DOHH2 (cell line): ENCODE data around the gene ALDH1L1.

Source experiments
- H3F3A ChIP-seq: fragments of 200-600 bp; sonication (generic), shearing (Covaris generic); 2 replicates; pipeline ENCODE4 v1.6.0; 2016; ENCODE audit warnings: antibody characterized with exemption, mild to moderate bottlenecking; ENCODE audit not compliant: control insufficient read depth, insufficient read depth
- H3K27ac ChIP-seq: fragments of 200-600 bp; sonication (generic); 2 replicates; pipeline ENCODE4 v1.5.1; 2014; ENCODE audit warnings: low read depth, mild to moderate bottlenecking, low read length, moderate library complexity
- H3K27me3 ChIP-seq: fragments of 200-600 bp; sonication (generic); 2 replicates; pipeline ENCODE4 v1.6.1; 2014; ENCODE audit warnings: mild to moderate bottlenecking, low read length, mixed read lengths; ENCODE audit not compliant: control insufficient read depth
- H3K36me3 ChIP-seq: fragments of 200-600 bp; sonication (generic); 2 replicates; pipeline ENCODE4 v1.6.1; 2014; ENCODE audit warnings: mild to moderate bottlenecking, low read length, moderate library complexity, mixed read lengths; ENCODE audit not compliant: control insufficient read depth
- H3K4me1 ChIP-seq: fragments of 200-600 bp; sonication (generic); 2 replicates; pipeline ENCODE4 v1.6.1; 2014; ENCODE audit warnings: mild to moderate bottlenecking, low read length, mixed read lengths; ENCODE audit not compliant: control insufficient read depth
- H3K4me2 ChIP-seq: fragments of 200-600 bp; sonication (generic); 2 replicates; pipeline ENCODE4 v1.6.0; 2014; ENCODE audit warnings: mild to moderate bottlenecking, low read length, moderate library complexity
- H3K4me3 ChIP-seq: fragments of 200-600 bp; sonication (generic); 2 replicates; pipeline ENCODE4 v1.5.1; 2014; ENCODE audit warnings: mild to moderate bottlenecking, low read length, mixed read lengths
- H3K79me2 ChIP-seq: fragments of 200-600 bp; sonication (generic); 2 replicates; pipeline ENCODE4 v1.6.1; 2014; ENCODE audit warnings: mild to moderate bottlenecking, low read length, mixed read lengths; ENCODE audit not compliant: control insufficient read depth
- H3K9me2 ChIP-seq: fragments of 200-600 bp; sonication (generic); replicated peaks from 2 replicates; pipeline ENCODE4 v1.6.1; 2014; ENCODE audit warnings: mild to moderate bottlenecking, low read length, mixed read lengths; ENCODE audit not compliant: control insufficient read depth
- H3K9me3 ChIP-seq: fragments of 200-600 bp; sonication (generic); 2 replicates; pipeline ENCODE4 v1.6.1; 2014; ENCODE audit warnings: antibody characterized with exemption, low read length, mixed read lengths; ENCODE audit not compliant: control insufficient read depth, insufficient read depth
- H4K20me1 ChIP-seq: fragments of 200-600 bp; sonication (generic); 2 replicates; pipeline ENCODE4 v1.6.0; 2014; ENCODE audit warnings: low read depth, mild to moderate bottlenecking, antibody characterized with exemption, low read length, moderate library complexity; ENCODE audit not compliant: control insufficient read depth, insufficient read depth
- CTCF ChIP-seq: fragments of 200-600 bp; sonication (generic); IDR thresholded peaks from one replicate; pipeline ENCODE4 v1.5.1; 2014; ENCODE audit warnings: antibody characterized with exemption, mild to moderate bottlenecking, low read depth, low read length; ENCODE audit not compliant: poor library complexity, severe bottlenecking
- EZH2phosphoT487 ChIP-seq: fragments of 200-600 bp; sonication (generic); IDR thresholded peaks from 2 replicates; pipeline ENCODE4 v1.6.1; 2017; ENCODE audit warnings: borderline replicate concordance, mild to moderate bottlenecking, antibody characterized with exemption, low read length, moderate library complexity, mixed read lengths

ALDH1L1 gene

GRCh38 chr3:126213379-126214028 lies 33.1 kb upstream of the ALDH1L1 start:
- Histone ChIP-seq H3K4me3 (no peak overlapping the region), H3K4me2 (no peak overlapping the region; the same call in 1 of the 2 replicates), H3K9me2 (no peaks in the 10 kb centered on the region), H4K20me1 (no peaks in the 10 kb centered on the region), H3F3A (no peaks in the 10 kb centered on the region), H3K4me1 (no peaks in the 10 kb centered on the region), H3K27me3 (peaks cover 20% of the 10 kb centered on the region), H3K9me3 (no peaks in the 10 kb centered on the region), H3K27ac (no peak overlapping the region), H3K36me3 (no peaks in the 10 kb centered on the region), H3K79me2 (no peaks in the 10 kb centered on the region)
- no peak for TF ChIP-seq CTCF
- TF ChIP-seq EZH2phosphoT487, result no peak

GRCh38 chr3:126212620-126213378 lies 32.4 kb upstream of the ALDH1L1 start:
- H3K79me2 ChIP-seq, result no peaks in the 10 kb centered on the region
- H3K4me2 ChIP-seq, result peak overlapping the region; percentile 20; the same call in 1 of the 2 replicates
- no peaks in the 10 kb centered on the region for H3K9me2 ChIP-seq
- H3K27ac ChIP-seq, result no peak overlapping the region
- no peaks in the 10 kb centered on the region for H3K4me1 ChIP-seq
- H3K4me3 ChIP-seq, result 0 out of 2 replicates have a peak overlapping the region, but pooled peaks have one; percentile 9
- TF ChIP-seq CTCF (peak; percentile 9), EZH2phosphoT487 (no peak)
- H3K36me3 ChIP-seq, result no peaks in the 10 kb centered on the region
- H3K27me3 ChIP-seq, result peaks cover 20% of the 10 kb centered on the region
- no peaks in the 10 kb centered on the region for H4K20me1 ChIP-seq
- H3F3A ChIP-seq, result no peaks in the 10 kb centered on the region
- H3K9me3 ChIP-seq, result no peaks in the 10 kb centered on the region

GRCh38 chr3:126212250-126212619 lies 31.8 kb upstream of the ALDH1L1 start:
- Histone ChIP-seq H3K27ac (no peak overlapping the region), H4K20me1 (no peaks in the 10 kb centered on the region), H3K4me1 (no peaks in the 10 kb centered on the region), H3K4me3 (no peak overlapping the region), H3K4me2 (no peak overlapping the region), H3K79me2 (no peaks in the 10 kb centered on the region), H3K9me2 (no peaks in the 10 kb centered on the region), H3K27me3 (peaks cover 20% of the 10 kb centered on the region), H3K36me3 (no peaks in the 10 kb centered on the region), H3F3A (no peaks in the 10 kb centered on the region), H3K9me3 (no peaks in the 10 kb centered on the region)
- TF ChIP-seq EZH2phosphoT487 (no peak), CTCF (no peak)
